WTC11 (cell line): Measurements from ENCODE around the gene AQP5. TPM values are rescaled to one million over a fixed set of nuclear protein-coding genes. Genes with fewer than 3 reads are reported as not detected.

Source experiments
- ATAC-seq: fragments of 200-7000 bp; cut with Tn5 transposase; 2 replicates; pipeline ENCODE4 v1.10.0; 2021; ENCODE audit warnings: mild to moderate bottlenecking, moderate library complexity
- CTCF ChIA-PET: fragments of 300-600 bp; sonication (Branson Sonifier 250); formaldehyde crosslinking; loops from one replicate; lab custom pipeline; 2021; ENCODE audit warnings: antibody characterized with exemption; lab: Charles Lee
- POLR2A ChIA-PET: fragments of 350-600 bp; sonication (Branson Sonifier 250); formaldehyde crosslinking; loops from one replicate; lab custom pipeline; 2021; ENCODE audit warnings: antibody characterized with exemption; lab: Charles Lee
- DNase-seq: peaks from one replicate; pipeline ENCODE4 v3.0.0; 2021; ENCODE audit warnings: low spot score
- H3K27ac Mint-ChIP-seq: 2 replicates; pipeline ENCODE4 v1.8.0; 2021; ENCODE audit warnings: mixed read lengths
- H3K27me3 Mint-ChIP-seq: 2 replicates; pipeline ENCODE4 v1.8.0; 2021; ENCODE audit warnings: low read depth, mild to moderate bottlenecking, moderate library complexity, mixed read lengths
- H3K36me3 Mint-ChIP-seq: 2 replicates; pipeline ENCODE4 v1.8.0; 2021; ENCODE audit warnings: mixed read lengths
- H3K4me1 Mint-ChIP-seq: 2 replicates; pipeline ENCODE4 v1.8.0; 2022; ENCODE audit warnings: mixed read lengths
- H3K4me3 Mint-ChIP-seq: 2 replicates; pipeline ENCODE4 v1.8.0; 2021; ENCODE audit warnings: mild to moderate bottlenecking, moderate library complexity, mixed read lengths
- H3K9me3 Mint-ChIP-seq: 2 replicates; pipeline ENCODE4 v1.8.0; 2021; ENCODE audit warnings: mixed read lengths
- E2F4 ChIP-seq: sonication (generic); formaldehyde crosslinking; IDR thresholded peaks from 2 replicates; pipeline ENCODE4 v1.8.1; 2022; ENCODE audit warnings: low read depth, mild to moderate bottlenecking, moderate library complexity, missing genetic modification reagents, borderline replicate concordance
- JAZF1 ChIP-seq: fragments of 250-450 bp; sonication (Bioruptor Pico); IDR thresholded peaks from 2 replicates; pipeline ENCODE4 v1.9.0; 2021; ENCODE audit warnings: moderate library complexity, mild to moderate bottlenecking, inconsistent platforms
- JUN ChIP-seq: sonication (generic); formaldehyde crosslinking; IDR thresholded peaks from 2 replicates; pipeline ENCODE4 v1.8.0; 2023; ENCODE audit warnings: mild to moderate bottlenecking, missing genetic modification reagents
- MXD4 ChIP-seq: fragments of 250-450 bp; sonication (Bioruptor Pico); IDR thresholded peaks from 2 replicates; pipeline ENCODE4 v1.8.0; 2021; ENCODE audit warnings: mild to moderate bottlenecking, moderate library complexity, borderline replicate concordance
- NFYB ChIP-seq: sonication (generic); formaldehyde crosslinking; conservative IDR thresholded peaks from 2 replicates; pipeline ENCODE4 v1.8.0; 2022; ENCODE audit warnings: low read depth, missing genetic modification reagents
- SP1 ChIP-seq: sonication (generic); formaldehyde crosslinking; conservative IDR thresholded peaks from 2 replicates; pipeline ENCODE4 v1.8.1; 2022; ENCODE audit warnings: missing genetic modification reagents
- TEAD1 ChIP-seq: sonication (generic); formaldehyde crosslinking; IDR thresholded peaks from 2 replicates; pipeline ENCODE4 v1.8.0; 2022; ENCODE audit warnings: mild to moderate bottlenecking, missing genetic modification reagents
- ZNF232 ChIP-seq: sonication (generic); formaldehyde crosslinking; IDR thresholded peaks from 2 replicates; pipeline ENCODE4 v1.8.0; 2022; ENCODE audit warnings: mild to moderate bottlenecking, missing genetic modification reagents
- ZNF423 ChIP-seq: fragments of 250-450 bp; sonication (Bioruptor Pico); IDR thresholded peaks from 2 replicates; pipeline ENCODE4 v2.1.2; 2022; ENCODE audit warnings: mild to moderate bottlenecking, moderate library complexity
- ZNF671 ChIP-seq: fragments of 250-450 bp; sonication (Bioruptor Pico); IDR thresholded peaks from 2 replicates; pipeline ENCODE4 v1.8.0; 2021; ENCODE audit warnings: mild to moderate bottlenecking
- ZSCAN18 ChIP-seq: fragments of 250-450 bp; sonication (Bioruptor Pico); IDR thresholded peaks from 2 replicates; pipeline ENCODE4 v2.1.2; 2022; ENCODE audit warnings: mild to moderate bottlenecking, moderate library complexity
- total RNA-seq: library from RNA; stranded (reverse); gene quantifications from 3 replicates; pipeline ENCODE4 v1.2.3, GENCODE V29; 2021
- TF ChIP-seq, protein P1 (sequence below): fragments of 250-450 bp; sonication (Bioruptor Pico); IDR thresholded peaks from 2 replicates; pipeline ENCODE4 v1.9.0; 2021; ENCODE audit warnings: mild to moderate bottlenecking, borderline replicate concordance
- TF ChIP-seq, protein P2 (sequence below): sonication (generic); formaldehyde crosslinking; IDR thresholded peaks from 2 replicates; pipeline ENCODE4 v1.8.0; 2023; ENCODE audit warnings: missing genetic modification reagents
- TF ChIP-seq, protein P3 (sequence below): sonication (generic); formaldehyde crosslinking; IDR thresholded peaks from 2 replicates; pipeline ENCODE4 v1.8.0; 2023; ENCODE audit warnings: mild to moderate bottlenecking, missing genetic modification reagents

AQP5 gene
- total RNA-seq, 1 experiment from 2014 or later, result 2.8 TPM

DNA sequence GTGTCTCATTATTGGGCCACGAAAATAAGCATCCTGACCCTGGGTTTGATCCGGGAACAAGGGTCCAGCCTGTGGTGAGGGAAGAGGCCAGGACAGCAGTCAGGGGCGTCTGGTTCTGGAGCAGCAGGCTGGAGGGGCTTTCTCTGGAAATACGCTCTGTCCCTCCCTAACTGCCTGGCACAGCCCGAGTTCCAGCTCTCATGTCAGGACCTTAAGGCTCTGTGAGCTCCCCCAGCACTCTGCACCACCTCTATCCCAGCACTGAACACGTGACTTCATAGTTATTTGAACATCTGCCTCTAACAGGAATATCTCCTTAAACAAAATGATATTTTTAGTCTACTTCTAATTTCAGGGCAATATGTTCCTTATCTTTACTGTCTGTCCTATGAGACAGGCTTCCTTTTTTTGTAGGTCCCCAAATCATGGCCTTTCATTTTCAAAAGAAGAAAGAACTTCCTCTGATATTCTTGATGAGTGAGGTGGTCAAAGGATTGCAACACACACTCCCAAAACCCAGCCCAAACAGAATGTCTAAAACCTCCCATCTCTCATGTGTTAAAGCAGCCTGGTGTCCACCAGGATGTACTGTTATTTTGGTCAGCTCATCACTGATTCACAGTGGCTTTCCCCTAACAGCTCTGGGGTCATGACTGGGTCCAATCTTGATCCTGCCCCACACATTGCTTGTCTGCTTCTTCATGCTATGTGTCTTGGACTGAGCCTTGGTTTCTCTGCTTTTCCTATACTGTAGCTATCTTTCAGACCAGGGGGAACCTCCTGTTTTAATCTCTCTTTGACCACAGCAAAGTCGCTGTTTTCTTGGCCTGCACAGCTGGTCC lies 20.8 kb downstream of the AQP5 start:
- Mint-ChIP-seq H3K9me3 (no peaks in the 10 kb centered on the region), H3K36me3 (peaks cover 3% of the 10 kb centered on the region), H3K27ac (no peak overlapping the region)
- TF ChIP-seq ZSCAN18 (CRISPR knock-in tag), result no peak
- TF ChIP-seq SP1 (CRISPR knock-in tag), result no peak
- TF ChIP-seq E2F4 (CRISPR knock-in tag), result no peak
- TF ChIP-seq, protein P1, sequence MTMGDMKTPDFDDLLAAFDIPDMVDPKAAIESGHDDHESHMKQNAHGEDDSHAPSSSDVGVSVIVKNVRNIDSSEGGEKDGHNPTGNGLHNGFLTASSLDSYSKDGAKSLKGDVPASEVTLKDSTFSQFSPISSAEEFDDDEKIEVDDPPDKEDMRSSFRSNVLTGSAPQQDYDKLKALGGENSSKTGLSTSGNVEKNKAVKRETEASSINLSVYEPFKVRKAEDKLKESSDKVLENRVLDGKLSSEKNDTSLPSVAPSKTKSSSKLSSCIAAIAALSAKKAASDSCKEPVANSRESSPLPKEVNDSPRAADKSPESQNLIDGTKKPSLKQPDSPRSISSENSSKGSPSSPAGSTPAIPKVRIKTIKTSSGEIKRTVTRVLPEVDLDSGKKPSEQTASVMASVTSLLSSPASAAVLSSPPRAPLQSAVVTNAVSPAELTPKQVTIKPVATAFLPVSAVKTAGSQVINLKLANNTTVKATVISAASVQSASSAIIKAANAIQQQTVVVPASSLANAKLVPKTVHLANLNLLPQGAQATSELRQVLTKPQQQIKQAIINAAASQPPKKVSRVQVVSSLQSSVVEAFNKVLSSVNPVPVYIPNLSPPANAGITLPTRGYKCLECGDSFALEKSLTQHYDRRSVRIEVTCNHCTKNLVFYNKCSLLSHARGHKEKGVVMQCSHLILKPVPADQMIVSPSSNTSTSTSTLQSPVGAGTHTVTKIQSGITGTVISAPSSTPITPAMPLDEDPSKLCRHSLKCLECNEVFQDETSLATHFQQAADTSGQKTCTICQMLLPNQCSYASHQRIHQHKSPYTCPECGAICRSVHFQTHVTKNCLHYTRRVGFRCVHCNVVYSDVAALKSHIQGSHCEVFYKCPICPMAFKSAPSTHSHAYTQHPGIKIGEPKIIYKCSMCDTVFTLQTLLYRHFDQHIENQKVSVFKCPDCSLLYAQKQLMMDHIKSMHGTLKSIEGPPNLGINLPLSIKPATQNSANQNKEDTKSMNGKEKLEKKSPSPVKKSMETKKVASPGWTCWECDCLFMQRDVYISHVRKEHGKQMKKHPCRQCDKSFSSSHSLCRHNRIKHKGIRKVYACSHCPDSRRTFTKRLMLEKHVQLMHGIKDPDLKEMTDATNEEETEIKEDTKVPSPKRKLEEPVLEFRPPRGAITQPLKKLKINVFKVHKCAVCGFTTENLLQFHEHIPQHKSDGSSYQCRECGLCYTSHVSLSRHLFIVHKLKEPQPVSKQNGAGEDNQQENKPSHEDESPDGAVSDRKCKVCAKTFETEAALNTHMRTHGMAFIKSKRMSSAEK (CRISPR knock-in tag), result no peak
- TF ChIP-seq JUN (CRISPR knock-in tag), result no peak
- TF ChIP-seq NFYB (CRISPR knock-in tag), result no peak
- no peak for TF ChIP-seq ZNF423 (CRISPR knock-in tag)
- no peak for TF ChIP-seq ZNF671 (CRISPR knock-in tag)
- TF ChIP-seq TEAD1 (CRISPR knock-in tag), result no peak
- TF ChIP-seq ZNF232, result no peak
- TF ChIP-seq, protein P2, sequence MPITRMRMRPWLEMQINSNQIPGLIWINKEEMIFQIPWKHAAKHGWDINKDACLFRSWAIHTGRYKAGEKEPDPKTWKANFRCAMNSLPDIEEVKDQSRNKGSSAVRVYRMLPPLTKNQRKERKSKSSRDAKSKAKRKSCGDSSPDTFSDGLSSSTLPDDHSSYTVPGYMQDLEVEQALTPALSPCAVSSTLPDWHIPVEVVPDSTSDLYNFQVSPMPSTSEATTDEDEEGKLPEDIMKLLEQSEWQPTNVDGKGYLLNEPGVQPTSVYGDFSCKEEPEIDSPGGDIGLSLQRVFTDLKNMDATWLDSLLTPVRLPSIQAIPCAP, result no peak
- no peak for TF ChIP-seq JAZF1 (CRISPR knock-in tag)
- TF ChIP-seq MXD4 (CRISPR knock-in tag), result no peak
- TF ChIP-seq, protein P3, sequence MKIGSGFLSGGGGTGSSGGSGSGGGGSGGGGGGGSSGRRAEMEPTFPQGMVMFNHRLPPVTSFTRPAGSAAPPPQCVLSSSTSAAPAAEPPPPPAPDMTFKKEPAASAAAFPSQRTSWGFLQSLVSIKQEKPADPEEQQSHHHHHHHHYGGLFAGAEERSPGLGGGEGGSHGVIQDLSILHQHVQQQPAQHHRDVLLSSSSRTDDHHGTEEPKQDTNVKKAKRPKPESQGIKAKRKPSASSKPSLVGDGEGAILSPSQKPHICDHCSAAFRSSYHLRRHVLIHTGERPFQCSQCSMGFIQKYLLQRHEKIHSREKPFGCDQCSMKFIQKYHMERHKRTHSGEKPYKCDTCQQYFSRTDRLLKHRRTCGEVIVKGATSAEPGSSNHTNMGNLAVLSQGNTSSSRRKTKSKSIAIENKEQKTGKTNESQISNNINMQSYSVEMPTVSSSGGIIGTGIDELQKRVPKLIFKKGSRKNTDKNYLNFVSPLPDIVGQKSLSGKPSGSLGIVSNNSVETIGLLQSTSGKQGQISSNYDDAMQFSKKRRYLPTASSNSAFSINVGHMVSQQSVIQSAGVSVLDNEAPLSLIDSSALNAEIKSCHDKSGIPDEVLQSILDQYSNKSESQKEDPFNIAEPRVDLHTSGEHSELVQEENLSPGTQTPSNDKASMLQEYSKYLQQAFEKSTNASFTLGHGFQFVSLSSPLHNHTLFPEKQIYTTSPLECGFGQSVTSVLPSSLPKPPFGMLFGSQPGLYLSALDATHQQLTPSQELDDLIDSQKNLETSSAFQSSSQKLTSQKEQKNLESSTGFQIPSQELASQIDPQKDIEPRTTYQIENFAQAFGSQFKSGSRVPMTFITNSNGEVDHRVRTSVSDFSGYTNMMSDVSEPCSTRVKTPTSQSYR (CRISPR knock-in tag), result no peak
- TF ChIP-seq, all 79 proteins: peak for 0
- DNase-seq (no peak), ATAC-seq (no peak)
- Mint-ChIP-seq H3K4me1 (peaks cover 33% of the 10 kb centered on the region), H3K27me3 (no peaks in the 10 kb centered on the region), H3K4me3 (no peak overlapping the region)
- ChIA-PET POLR2A (no interaction called here), CTCF (interaction anchor here (1.1 to 8.2 kb wide), 8 partner anchors 15 to 102 kb away, joined by 3 to 120 read pairs (median 5); partner anchors contain the start of gene SMARCD1)
